ENCODE measurements around the gene GADL1. TPM values are rescaled to one million over a fixed set of nuclear protein-coding genes. Genes with fewer than 3 reads are reported as not detected.

GADL1 gene
- total and polyA plus RNA-seq, 9 donors = 0.01 to 13.3 (median 0.23) TPM; not detected in 3

DNA sequence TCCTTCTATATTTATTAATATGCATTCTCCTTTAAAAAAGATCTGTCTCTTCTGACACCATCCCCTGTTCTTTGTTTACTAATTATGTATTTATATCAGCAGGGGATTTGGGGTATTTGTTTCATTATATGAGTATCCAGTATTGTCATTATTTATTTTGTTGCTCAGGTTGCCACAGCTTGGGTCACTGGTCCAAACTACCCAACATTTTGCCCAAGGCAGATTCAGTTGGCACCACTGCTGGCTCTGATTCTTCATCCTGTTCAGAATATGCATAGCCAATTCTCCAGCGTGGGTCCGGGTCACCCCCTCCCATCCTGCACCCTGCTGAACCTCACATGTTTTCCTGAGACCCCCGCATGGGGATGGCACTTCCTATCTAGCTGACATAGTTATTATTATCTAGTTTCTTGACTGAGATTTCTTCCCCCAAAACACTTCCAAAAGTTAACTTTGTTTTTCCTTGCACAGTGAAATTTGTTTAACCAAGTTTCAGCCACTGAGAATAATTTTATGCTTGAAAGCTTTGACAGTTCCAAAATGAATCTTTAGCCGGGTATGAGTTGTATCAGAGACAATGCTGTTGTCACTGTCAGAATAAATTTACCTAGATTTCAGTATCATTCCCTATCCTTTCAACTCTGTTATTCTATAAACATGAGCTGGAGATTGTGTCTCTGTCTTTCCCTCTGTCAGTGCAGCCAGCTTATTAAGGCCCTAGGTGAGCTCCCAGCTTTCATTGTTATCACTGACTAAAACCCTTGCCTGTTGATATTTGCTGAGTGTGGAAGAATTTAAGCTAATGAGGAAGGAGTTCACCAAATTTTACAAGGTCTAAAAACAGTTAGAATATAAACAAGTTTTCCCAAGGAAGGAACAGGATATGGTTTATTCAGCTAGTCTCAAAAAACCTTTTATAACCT is 217.8 kb downstream of the GADL1 start:
- 32 to 59% (median 37%) methylated on average over 4 of the region's 4 CpGs for WGBS, 3 donors
- H3K27me3 ChIP-seq = no peaks in the 10 kb centered on the region
- H3K4me1 ChIP-seq (ENCODE audit: insufficient read depth) = peaks cover 15% of the 10 kb centered on the region
- no peaks in the 10 kb centered on the region for H3K9me3 ChIP-seq
- no peak overlapping the region for H3K27ac ChIP-seq
- H3K36me3 ChIP-seq = no peaks in the 10 kb centered on the region
- no peak for DNase-seq
- H3K4me3 ChIP-seq = no peak overlapping the region
- intact Hi-C loops (cut with DNase I) = no loop called here
- TF ChIP-seq CTCF (IDR thresholded peaks at IDR 0.05) (no peak), POLR2A (IDR thresholded peaks at IDR 0.05) (no peak), EP300 (IDR thresholded peaks at IDR 0.05) (no peak)
